Measurements from ENCODE around the gene ZNF182.

GRCh38 chrX:47976254-47977151, 27.3 kb downstream of the ZNF182 start:
- TF ChIP-seq CTCF (IDR thresholded peaks at IDR 0.05) (no peak), POLR2A (IDR thresholded peaks at IDR 0.05) (no peak)
